Measurements from ENCODE around the gene ST7L. TPM values are rescaled to one million over a fixed set of nuclear protein-coding genes. Genes with fewer than 3 reads are reported as not detected.

The ST7L gene
- total and polyA plus RNA-seq, 9 of the 15 experiments (the other 6 are each of a cell fraction or from before 2014, with no cell fraction given) = 9.0 to 32.5 (median 26.6) TPM

- TF ChIP-seq ZNF449 (CRISPR knock-in tag; IDR thresholded peaks at IDR 0.05) (no peak), HDAC6 (IDR thresholded peaks at IDR 0.05; ENCODE audit: low read depth, low read length) (no peak), BCOR (IDR thresholded peaks at IDR 0.05) (no peak), USF1 (CRISPR knock-in tag; IDR thresholded peaks at IDR 0.05) (no peak), CTBP1 (IDR thresholded peaks at IDR 0.05; ENCODE audit: borderline replicate concordance) (peak; percentile 68; the same call in 1 of the 2 replicates), ZC3H8 (IDR thresholded peaks at IDR 0.05) (0 out of 2 replicates have a peak, but pooled peaks have one; percentile 50), ZNF398 (CRISPR knock-in tag; IDR thresholded peaks at IDR 0.05) (no peak), BMI1 (IDR thresholded peaks at IDR 0.05; ENCODE audit: low read length) (no peak), ZNF133 (CRISPR knock-in tag; IDR thresholded peaks at IDR 0.05) (no peak), ASH1L (IDR thresholded peaks at IDR 0.05; ENCODE audit: borderline replicate concordance, low read depth, partially characterized antibody) (peak; percentile 74), GMEB1 (CRISPR knock-in tag; IDR thresholded peaks at IDR 0.05) (peak; percentile 80), NELFE (IDR thresholded peaks at IDR 0.05; ENCODE audit: insufficient read depth, insufficient read length) (no peak), CREB3L1 (IDR thresholded peaks at IDR 0.05; ENCODE audit: borderline replicate concordance, low read depth) (peak; percentile 63; the same call in 1 of the 2 replicates), FOXK1 (CRISPR knock-in tag; IDR thresholded peaks at IDR 0.05; ENCODE audit: borderline replicate concordance) (peak; percentile 14; the same call in 1 of the 2 replicates), SRSF3 (IDR thresholded peaks at IDR 0.05; ENCODE audit: insufficient read depth, low read length) (no peak), STAT5B (CRISPR knock-in tag; IDR thresholded peaks at IDR 0.05) (no peak), STAG1 (CRISPR knock-in tag; IDR thresholded peaks at IDR 0.05; ENCODE audit: borderline replicate concordance) (no peak), U2AF2 (optimal IDR thresholded peaks at IDR 0.05; ENCODE audit: low read depth, low read length) (no peak), ZNF76 (CRISPR knock-in tag; IDR thresholded peaks at IDR 0.05; ENCODE audit: borderline replicate concordance) (peak; percentile 19; the same call in 1 of the 2 replicates), MIER1 (IDR thresholded peaks at IDR 0.05; ENCODE audit: low read depth) (no peak)
These were observed 806 bp upstream of the ST7L start, which contains the start of gene CAPZA1 (continued) for GRCh38 chr1:112619518-112620376.

All from K562 (cell line).